ENCODE measurements around the gene NAV2.

GRCh38 chr11:19980957-19981669, 268.5 kb downstream of the NAV2 start:
- TF ChIP-seq CTCF (conservative IDR thresholded peaks at IDR 0.05): no peak
- TF ChIP-seq EZH2 (IDR thresholded peaks at IDR 0.05; ENCODE audit: low read depth): no peak

Measured in PC-9 (cell line).